Loucy (cell line): Measurements from ENCODE around the gene NLRC5.

Experiments used
- H2AFZ ChIP-seq: fragments of 200-600 bp; sonication (generic); 2 replicates; pipeline ENCODE4 v1.6.0; 2016; ENCODE audit warnings: antibody characterized with exemption, mild to moderate bottlenecking, low read length, moderate library complexity
- H3F3A ChIP-seq: fragments of 200-600 bp; 2 replicates; pipeline ENCODE4 v1.6.0; 2016; ENCODE audit warnings: antibody characterized with exemption, low read depth, mild to moderate bottlenecking
- H3K27me3 ChIP-seq: fragments of 200-600 bp; sonication (generic); 2 replicates; pipeline ENCODE4 v1.6.1; 2014; ENCODE audit warnings: low read length, mild to moderate bottlenecking; ENCODE audit not compliant: insufficient read depth, poor library complexity, severe bottlenecking
- H3K36me3 ChIP-seq: fragments of 200-600 bp; sonication (generic); 2 replicates; pipeline ENCODE4 v1.6.1; 2016; ENCODE audit warnings: low read length; ENCODE audit not compliant: insufficient read depth
- H3K4me1 ChIP-seq: fragments of 200-600 bp; sonication (generic); 2 replicates; pipeline ENCODE4 v1.5.1; 2014; ENCODE audit warnings: low read length, mild to moderate bottlenecking; ENCODE audit not compliant: insufficient read depth, poor library complexity, severe bottlenecking
- H3K4me2 ChIP-seq: fragments of 200-600 bp; sonication (generic); 2 replicates; pipeline ENCODE4 v1.6.0; 2014; ENCODE audit warnings: antibody characterized with exemption, low read length, low read depth, mild to moderate bottlenecking; ENCODE audit not compliant: poor library complexity, severe bottlenecking
- H3K4me3 ChIP-seq: fragments of 200-600 bp; sonication (generic); 2 replicates; pipeline ENCODE4 v1.5.1; 2014; ENCODE audit warnings: low read length, mild to moderate bottlenecking, mixed read lengths; ENCODE audit not compliant: poor library complexity, severe bottlenecking
- H3K79me2 ChIP-seq: fragments of 200-600 bp; sonication (generic); 2 replicates; pipeline ENCODE4 v1.6.1; 2014; ENCODE audit warnings: low read length; ENCODE audit not compliant: insufficient read depth
- H3K9ac ChIP-seq: fragments of 200-600 bp; sonication (generic); 2 replicates; pipeline ENCODE4 v1.6.0; 2014; ENCODE audit warnings: mild to moderate bottlenecking, low read depth, low read length, moderate library complexity; ENCODE audit not compliant: poor library complexity, severe bottlenecking
- H3K9me2 ChIP-seq: fragments of 200-600 bp; sonication (generic); replicated peaks from 2 replicates; pipeline ENCODE4 v1.6.1; 2016; ENCODE audit warnings: low read depth, low read length, mixed read lengths
- H3K9me3 ChIP-seq: fragments of 200-600 bp; sonication (generic); 2 replicates; pipeline ENCODE4 v1.6.1; 2014; ENCODE audit warnings: mild to moderate bottlenecking, antibody characterized with exemption, low read length, low read depth; ENCODE audit not compliant: insufficient read depth
- H4K20me1 ChIP-seq: fragments of 200-600 bp; sonication (generic); 2 replicates; pipeline ENCODE4 v1.6.0; 2014; ENCODE audit warnings: antibody characterized with exemption, low read length, mild to moderate bottlenecking; ENCODE audit not compliant: insufficient read depth, poor library complexity, severe bottlenecking
- EZH2phosphoT487 ChIP-seq: fragments of 200-600 bp; IDR thresholded peaks from 2 replicates; pipeline ENCODE4 v1.6.1; 2018; ENCODE audit warnings: antibody characterized with exemption, mild to moderate bottlenecking, moderate library complexity, borderline replicate concordance
- TF ChIP-seq, protein P1 (sequence below): fragments of 200-600 bp; sonication (generic); conservative IDR thresholded peaks from 2 replicates; pipeline ENCODE4 v1.5.1; 2014; ENCODE audit warnings: mild to moderate bottlenecking, antibody characterized with exemption, low read length

NLRC5 gene

DNA sequence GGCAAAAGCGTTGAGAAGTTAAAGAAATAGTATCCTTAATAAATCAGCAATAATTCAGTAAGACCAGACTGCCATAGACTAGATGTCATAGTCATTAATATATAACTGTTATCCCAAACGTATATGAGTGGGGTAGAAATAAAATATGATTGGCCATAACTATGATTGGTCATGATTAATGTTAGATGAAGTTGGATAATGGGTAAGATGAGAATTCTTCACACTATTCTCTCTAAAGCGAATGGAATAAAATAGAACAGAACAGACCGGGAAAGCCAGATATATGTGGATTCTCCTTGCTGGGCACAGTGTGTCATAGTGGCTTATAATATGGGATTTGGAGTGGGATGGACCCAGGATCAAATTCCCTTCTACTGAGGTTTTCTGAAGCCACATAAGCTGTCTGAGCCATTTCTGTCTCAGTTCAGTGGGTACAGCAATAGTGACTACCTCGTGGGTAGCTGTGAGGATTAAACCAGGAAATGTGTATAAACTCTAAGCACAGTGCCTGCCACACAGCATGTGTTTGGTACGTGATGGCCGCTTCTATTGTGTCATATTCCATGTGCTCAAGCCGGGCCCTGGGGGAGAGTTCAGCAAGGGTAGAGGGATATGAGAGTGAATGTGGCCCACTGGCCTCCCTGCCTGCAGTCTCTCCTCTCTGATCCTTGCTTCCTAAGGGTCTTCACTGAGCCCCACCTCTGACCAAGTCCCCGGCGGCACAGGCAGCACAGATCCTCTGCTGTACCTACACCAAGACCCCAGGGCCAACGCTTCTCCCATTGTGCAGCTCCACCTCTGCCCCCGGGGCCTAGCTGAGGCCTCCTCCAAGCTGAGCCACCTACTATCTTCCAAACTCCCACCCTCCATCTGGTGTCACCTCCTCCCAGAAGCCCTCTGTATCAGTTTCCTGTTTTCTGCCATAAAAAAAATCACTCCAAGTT, 23.9 kb upstream of the NLRC5 start:
- Histone ChIP-seq H3K27me3 (no peaks in the 10 kb centered on the region), H3F3A (no peaks in the 10 kb centered on the region), H4K20me1 (no peaks in the 10 kb centered on the region), H3K4me2 (peak overlapping the region; percentile 25), H3K36me3 (no peaks in the 10 kb centered on the region), H3K79me2 (no peaks in the 10 kb centered on the region), H3K9ac (peak overlapping the region; percentile 63), H3K4me3 (no peak overlapping the region), H3K4me1 (peaks cover 16% of the 10 kb centered on the region), H2AFZ (peak overlapping the region; percentile 69), H3K9me3 (no peaks in the 10 kb centered on the region), H3K9me2 (no peaks in the 10 kb centered on the region)
- no peak for TF ChIP-seq EZH2phosphoT487
- TF ChIP-seq, protein P1, sequence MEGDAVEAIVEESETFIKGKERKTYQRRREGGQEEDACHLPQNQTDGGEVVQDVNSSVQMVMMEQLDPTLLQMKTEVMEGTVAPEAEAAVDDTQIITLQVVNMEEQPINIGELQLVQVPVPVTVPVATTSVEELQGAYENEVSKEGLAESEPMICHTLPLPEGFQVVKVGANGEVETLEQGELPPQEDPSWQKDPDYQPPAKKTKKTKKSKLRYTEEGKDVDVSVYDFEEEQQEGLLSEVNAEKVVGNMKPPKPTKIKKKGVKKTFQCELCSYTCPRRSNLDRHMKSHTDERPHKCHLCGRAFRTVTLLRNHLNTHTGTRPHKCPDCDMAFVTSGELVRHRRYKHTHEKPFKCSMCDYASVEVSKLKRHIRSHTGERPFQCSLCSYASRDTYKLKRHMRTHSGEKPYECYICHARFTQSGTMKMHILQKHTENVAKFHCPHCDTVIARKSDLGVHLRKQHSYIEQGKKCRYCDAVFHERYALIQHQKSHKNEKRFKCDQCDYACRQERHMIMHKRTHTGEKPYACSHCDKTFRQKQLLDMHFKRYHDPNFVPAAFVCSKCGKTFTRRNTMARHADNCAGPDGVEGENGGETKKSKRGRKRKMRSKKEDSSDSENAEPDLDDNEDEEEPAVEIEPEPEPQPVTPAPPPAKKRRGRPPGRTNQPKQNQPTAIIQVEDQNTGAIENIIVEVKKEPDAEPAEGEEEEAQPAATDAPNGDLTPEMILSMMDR = no peak

DNA sequence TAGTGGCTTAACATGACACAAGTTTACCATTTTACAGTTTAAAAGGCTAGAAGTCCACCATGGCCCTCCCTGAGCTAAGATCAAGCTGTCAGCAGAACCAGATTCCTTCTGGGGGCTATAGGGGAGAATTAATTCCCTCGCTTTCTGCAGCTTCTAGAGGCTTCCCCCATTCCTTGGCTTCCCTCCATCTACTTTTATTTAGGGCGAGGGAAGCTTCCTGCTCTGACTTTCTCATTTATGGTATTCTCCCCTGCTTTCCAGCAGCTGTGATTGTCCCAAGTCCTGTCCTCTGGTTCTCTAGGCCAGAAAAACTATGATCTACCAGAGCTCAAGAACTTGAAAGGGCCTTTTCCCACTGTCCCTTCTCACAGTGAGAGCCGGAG, 23.3 kb upstream of the NLRC5 start:
- peaks cover 17% of the 10 kb centered on the region for H3K4me1 ChIP-seq
- peak overlapping the region; percentile 25 for H3K4me2 ChIP-seq
- H2AFZ ChIP-seq = peak overlapping the region; percentile 69
- TF ChIP-seq, protein P1 = no peak
- no peak for TF ChIP-seq EZH2phosphoT487
- H3K27me3 ChIP-seq = no peaks in the 10 kb centered on the region
- no peak overlapping the region for H3K4me3 ChIP-seq
- H3K79me2 ChIP-seq = no peaks in the 10 kb centered on the region
- no peaks in the 10 kb centered on the region for H3K9me2 ChIP-seq
- H3K36me3 ChIP-seq = no peaks in the 10 kb centered on the region
- no peaks in the 10 kb centered on the region for H4K20me1 ChIP-seq
- H3K9ac ChIP-seq = peak overlapping the region; percentile 63
- H3K9me3 ChIP-seq = no peaks in the 10 kb centered on the region
- no peaks in the 10 kb centered on the region for H3F3A ChIP-seq

DNA sequence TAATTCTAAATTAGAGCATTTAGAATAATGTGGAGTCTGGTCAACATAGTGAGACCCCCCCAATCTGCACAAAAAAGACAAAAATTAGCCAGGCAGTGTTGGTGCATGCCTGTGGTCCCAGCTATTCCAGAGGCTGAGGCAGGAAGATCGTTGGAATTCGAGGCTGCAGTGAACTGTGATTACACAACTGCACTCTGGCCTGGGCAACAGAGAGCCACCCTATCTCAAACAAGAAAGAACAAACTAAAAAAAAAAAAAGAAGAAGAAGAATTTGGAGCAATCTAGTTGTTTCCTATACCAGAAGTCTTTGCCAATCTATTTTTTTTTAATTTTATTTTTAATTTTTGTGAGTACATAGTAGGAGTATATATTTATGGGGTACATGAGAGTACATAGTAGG, 21.6 kb upstream of the NLRC5 start:
- no peak overlapping the region for H2AFZ ChIP-seq
- no peak overlapping the region for H3K9ac ChIP-seq
- no peaks in the 10 kb centered on the region for H3K27me3 ChIP-seq
- no peaks in the 10 kb centered on the region for H3K36me3 ChIP-seq
- peaks cover 19% of the 10 kb centered on the region for H3K4me1 ChIP-seq
- no peaks in the 10 kb centered on the region for H3K79me2 ChIP-seq
- H3K4me2 ChIP-seq = no peak overlapping the region
- H3F3A ChIP-seq = no peaks in the 10 kb centered on the region
- TF ChIP-seq, protein P1 = no peak
- no peak for TF ChIP-seq EZH2phosphoT487
- H3K9me2 ChIP-seq = no peaks in the 10 kb centered on the region
- no peaks in the 10 kb centered on the region for H4K20me1 ChIP-seq
- H3K4me3 ChIP-seq = no peak overlapping the region
- H3K9me3 ChIP-seq = no peaks in the 10 kb centered on the region
